ENCODE results near the gene KIAA0513. TPM values are rescaled to one million over a fixed set of nuclear protein-coding genes. Genes with fewer than 3 reads are reported as not detected.

KIAA0513 gene
- total RNA-seq, 1 experiment from 2014 or later, result 6.6 TPM

- H3K27ac ChIP-seq (ENCODE audit: low read depth, low read length), result no peak overlapping the region
- intact Hi-C loops (cut with micrococcal nuclease), result no loop called here
- BruUV-seq (replicated peaks), result no TSS peak
- no peak overlapping the region for H3K4me2 ChIP-seq (ENCODE audit: low read length)
- H3K9ac ChIP-seq (ENCODE audit: low read length), result no peak overlapping the region
- peaks cover 77% of the 10 kb centered on the region for H3K79me2 ChIP-seq (ENCODE audit: insufficient read depth, low read length)
- no peaks in the 10 kb centered on the region for H3K9me3 ChIP-seq (ENCODE audit: control insufficient read depth in 1 of 2, insufficient read depth in 1 of 2, low read depth in 1 of 2, low read length in 2 of 2)
- ChIA-PET RAD21 (ENCODE audit: low non-redundant PET in 1 of 2, low total read pairs in 2 of 2, uncharacterized antibody in 2 of 2, unreplicated experiment in 2 of 2) (no interaction called here), CTCF (no interaction called here), POLR2A (no interaction called here)
- H2AFZ ChIP-seq (ENCODE audit: low read depth, low read length, poor library complexity, severe bottlenecking), result no peak overlapping the region
- no peak for TF ChIP-seq SRF (IDR thresholded peaks at IDR 0.05; ENCODE audit: low read depth)
- no peak for TF ChIP-seq RAD21 (IDR thresholded peaks at IDR 0.05; ENCODE audit: low read depth)
- TF ChIP-seq EGR1 (IDR thresholded peaks at IDR 0.05; ENCODE audit: low read depth), result no peak
- no peak for TF ChIP-seq ATF3 (IDR thresholded peaks at IDR 0.05)
- TF ChIP-seq YY1 (IDR thresholded peaks at IDR 0.05; ENCODE audit: extremely low read depth, insufficient replicate concordance, low read depth, low read length), result no peak
- no peak for TF ChIP-seq REST (IDR thresholded peaks at IDR 0.05; ENCODE audit: low read depth)
- no peak for TF ChIP-seq ZBTB33 (IDR thresholded peaks at IDR 0.05; ENCODE audit: extremely low read depth, insufficient replicate concordance, low read length)
- TF ChIP-seq FOSL1 (IDR thresholded peaks at IDR 0.05; ENCODE audit: low read depth), result no peak
- no peak for TF ChIP-seq CEBPB (IDR thresholded peaks at IDR 0.05; ENCODE audit: low read depth)
- TF ChIP-seq ELF1 (IDR thresholded peaks at IDR 0.05; ENCODE audit: borderline replicate concordance, low read depth), result no peak
- TF ChIP-seq JUND (IDR thresholded peaks at IDR 0.05), result no peak
- no peak for TF ChIP-seq POLR2AphosphoS5 (IDR thresholded peaks at IDR 0.05; ENCODE audit: low read depth, low read length)
- no peak for TF ChIP-seq SP1 (IDR thresholded peaks at IDR 0.05; ENCODE audit: low read depth)
- TF ChIP-seq CBX3 (IDR thresholded peaks at IDR 0.05; ENCODE audit: low read depth), result no peak
- no peak for TF ChIP-seq ZNF274 (IDR thresholded peaks at IDR 0.05; ENCODE audit: low read depth, low read length)
- no peak for TF ChIP-seq TCF7L2 (IDR thresholded peaks at IDR 0.05; ENCODE audit: borderline replicate concordance, extremely low read depth, insufficient read depth, insufficient read length)
- no peak for TF ChIP-seq ZFX (IDR thresholded peaks at IDR 0.05)
- no peak for TF ChIP-seq POLR2A (IDR thresholded peaks at IDR 0.05; ENCODE audit: borderline replicate concordance, extremely low read depth, insufficient read depth, insufficient read length)
- TF ChIP-seq EZH2phosphoT487 (IDR thresholded peaks at IDR 0.05; ENCODE audit: borderline replicate concordance), result no peak
- no peak for TF ChIP-seq CTCF (IDR thresholded peaks at IDR 0.05 in 2 of 3, conservative IDR thresholded peaks at IDR 0.05 in 1 of 3; ENCODE audit: borderline replicate concordance in 1 of 3, insufficient read depth in 1 of 3, low read depth in 2 of 3, low read length in 2 of 3)
- H4K20me1 ChIP-seq (ENCODE audit: insufficient read depth), result peaks cover 4% of the 10 kb centered on the region; the same call in 1 of the 2 replicates
- DNase-seq (ENCODE audit: low read depth, low spot score) (no peak), ATAC-seq (no peak)
- H3K27me3 ChIP-seq (ENCODE audit: insufficient read depth, low read length), result no peaks in the 10 kb centered on the region
- no peak overlapping the region for H3K4me3 ChIP-seq (replicated peaks in 1 of 2; ENCODE audit: low read depth in 1 of 2, low read length in 2 of 2)
- no peaks in the 10 kb centered on the region for H3K9me2 ChIP-seq (ENCODE audit: insufficient read depth)
- peaks cover 14 to 36% of the 10 kb centered on the region in 2 experiments for H3K4me1 ChIP-seq (ENCODE audit: control insufficient read depth in 1 of 2, insufficient read depth in 2 of 2, low read length in 2 of 2)
- H3K36me3 ChIP-seq (ENCODE audit: control insufficient read depth in 1 of 2, insufficient read depth in 2 of 2, low read length in 2 of 2), result no peaks in the 10 kb centered on the region
Measured at GRCh38 chr16:85008271-85008670, 19.3 kb upstream of the KIAA0513 start.
